ENCODE data around the gene SOCS3. TPM values are rescaled to one million over a fixed set of nuclear protein-coding genes. Genes with fewer than 3 reads are reported as not detected.

Gene SOCS3
- total RNA-seq, 1 donor from 2014 or later: 75.4 TPM

DNA sequence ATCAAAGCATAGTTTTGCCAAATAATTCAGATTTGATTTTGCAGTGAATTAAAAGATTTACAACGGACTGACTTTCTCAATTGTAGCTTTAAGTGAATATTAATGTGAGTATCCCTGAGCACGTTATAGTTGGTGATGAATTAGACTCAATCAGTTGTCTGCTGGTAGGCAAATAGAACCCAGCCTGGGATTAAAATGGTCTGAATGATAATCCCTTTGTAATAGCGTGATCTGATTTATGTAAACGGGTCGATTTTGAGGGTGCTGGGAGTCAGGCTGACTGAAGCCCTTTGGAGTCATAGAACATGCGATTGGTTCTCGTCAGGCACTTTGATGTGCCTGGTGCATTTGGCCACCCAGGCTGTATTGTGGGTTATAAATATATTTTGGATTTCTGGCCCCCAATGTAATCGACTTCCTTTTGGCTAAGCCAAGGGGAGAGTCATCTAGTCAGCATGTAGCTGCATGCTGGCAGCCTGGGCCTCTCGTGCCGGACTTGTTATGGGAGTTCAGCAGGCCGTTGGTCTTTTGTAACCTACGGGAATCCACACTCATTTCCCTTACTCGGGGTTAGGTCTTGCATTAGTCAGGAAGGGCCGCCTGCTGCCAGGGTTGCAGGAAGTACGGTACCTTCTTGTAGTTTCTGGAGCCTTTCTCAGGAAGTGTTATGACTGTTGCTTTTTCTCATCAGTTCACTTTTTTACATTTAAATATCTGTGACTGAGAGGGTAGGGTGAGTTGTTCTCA is 24.0 kb upstream of the SOCS3 start:
- Mint-ChIP-seq H3K4me3 (peak overlapping the region; percentile 82), H3K4me1 (ENCODE audit: low read depth) (peaks cover 84% of the 10 kb centered on the region), H3K36me3 (ENCODE audit: low read depth) (peaks cover 46% of the 10 kb centered on the region), H3K9me3 (no peaks in the 10 kb centered on the region), H3K27ac (peak overlapping the region; percentile 100), H3K27me3 (ENCODE audit: insufficient read depth) (no peaks in the 10 kb centered on the region)
- intact Hi-C loops (cut with micrococcal nuclease): no loop called here
- DNase-seq (ENCODE audit: low spot score): peak; percentile 41

DNA sequence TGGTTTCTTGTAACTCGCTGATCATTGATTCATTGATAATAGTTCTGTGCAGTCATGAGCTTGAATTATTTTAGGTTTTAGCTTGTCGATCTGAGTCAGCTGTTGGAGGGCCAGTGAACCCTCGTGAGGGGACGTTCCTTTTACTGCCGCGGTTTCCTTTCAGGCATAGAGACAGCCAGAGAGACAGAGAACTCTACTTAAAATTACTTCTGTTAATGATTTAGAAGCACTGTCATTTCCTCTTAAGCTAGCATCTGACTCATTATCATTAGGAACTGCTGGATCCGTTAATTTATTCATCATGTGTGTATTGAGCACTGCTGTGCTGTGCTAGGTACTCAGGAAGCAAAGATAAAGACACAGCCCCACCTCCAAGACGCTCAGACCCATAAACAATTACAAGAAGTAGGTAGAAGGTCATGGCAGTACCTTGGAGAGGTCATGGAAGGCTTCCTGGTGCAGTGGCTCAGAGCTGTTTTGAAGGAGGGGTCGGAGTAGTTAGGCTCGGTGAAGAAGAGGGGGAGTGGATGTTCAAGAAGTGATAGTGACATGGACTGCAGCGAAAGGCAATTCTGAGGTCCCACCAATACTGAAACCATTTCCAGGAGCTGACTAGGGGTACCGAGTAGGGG is 21.8 kb upstream of the SOCS3 start:
- H3K4me1 Mint-ChIP-seq (ENCODE audit: low read depth): peaks cover 75% of the 10 kb centered on the region
- peak; percentile 35 for DNase-seq (ENCODE audit: low spot score)
- peaks cover 38% of the 10 kb centered on the region for H3K36me3 Mint-ChIP-seq (ENCODE audit: low read depth)
- intact Hi-C loops (cut with micrococcal nuclease): loop anchor here (1.0 kb wide), 1 partner anchor 41 kb away; no protein-coding TSS in a partner anchor
- H3K4me3 Mint-ChIP-seq: peak overlapping the region; percentile 97
- H3K9me3 Mint-ChIP-seq: no peaks in the 10 kb centered on the region
- no peaks in the 10 kb centered on the region for H3K27me3 Mint-ChIP-seq (ENCODE audit: insufficient read depth)
- H3K27ac Mint-ChIP-seq: peak overlapping the region; percentile 100

DNA sequence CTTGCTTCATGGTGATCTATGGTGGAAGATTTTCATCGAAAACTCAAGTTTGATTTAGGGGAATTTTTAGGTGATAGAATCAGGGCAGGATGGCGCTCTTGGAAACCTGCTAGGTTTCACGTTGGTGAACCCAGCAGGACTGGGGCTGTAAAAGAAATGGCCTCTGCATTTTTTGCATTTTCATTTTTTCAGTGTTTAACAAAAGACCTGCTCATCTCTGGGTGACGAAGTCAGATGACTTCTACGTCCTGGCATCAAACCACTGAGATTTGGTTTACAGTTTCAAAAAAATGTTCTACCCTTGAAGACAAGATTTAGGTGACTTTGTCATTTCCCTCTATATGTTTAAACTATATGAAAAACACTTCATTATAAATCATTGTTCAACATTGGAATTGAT is 20.5 kb upstream of the SOCS3 start:
- DNase-seq (ENCODE audit: low spot score): no peak
- Mint-ChIP-seq H3K36me3 (ENCODE audit: low read depth) (peaks cover 35% of the 10 kb centered on the region), H3K27me3 (ENCODE audit: insufficient read depth) (no peaks in the 10 kb centered on the region), H3K4me3 (peak overlapping the region; percentile 97), H3K27ac (peak overlapping the region; percentile 100), H3K9me3 (no peaks in the 10 kb centered on the region), H3K4me1 (ENCODE audit: low read depth) (peaks cover 72% of the 10 kb centered on the region)
- intact Hi-C loops (cut with micrococcal nuclease): no loop called here

DNA sequence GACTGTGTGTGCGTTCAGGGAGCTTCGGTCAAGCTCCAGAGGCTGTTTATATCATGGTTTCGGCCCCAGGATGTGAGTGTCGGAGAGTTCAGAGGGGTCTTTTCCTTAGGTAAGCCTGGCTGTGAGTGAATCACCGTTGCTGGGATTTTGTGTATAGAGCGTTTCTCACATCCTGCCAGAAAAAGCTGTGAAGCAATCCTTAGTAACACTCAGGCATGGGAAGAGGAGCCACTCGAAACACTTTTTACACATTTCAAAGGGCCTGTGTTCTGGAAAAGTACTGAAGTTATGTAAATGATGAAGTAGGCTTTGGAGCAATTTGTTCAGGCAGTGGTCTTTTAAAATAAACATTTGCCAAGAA is 19.2 kb upstream of the SOCS3 start:
- Mint-ChIP-seq H3K4me1 (ENCODE audit: low read depth) (peaks cover 65% of the 10 kb centered on the region), H3K36me3 (ENCODE audit: low read depth) (peaks cover 30% of the 10 kb centered on the region), H3K9me3 (no peaks in the 10 kb centered on the region), H3K27ac (peak overlapping the region; percentile 100), H3K4me3 (peak overlapping the region; percentile 97), H3K27me3 (ENCODE audit: insufficient read depth) (no peaks in the 10 kb centered on the region)
- intact Hi-C loops (cut with micrococcal nuclease): no loop called here
- DNase-seq (ENCODE audit: low spot score): no peak

DNA sequence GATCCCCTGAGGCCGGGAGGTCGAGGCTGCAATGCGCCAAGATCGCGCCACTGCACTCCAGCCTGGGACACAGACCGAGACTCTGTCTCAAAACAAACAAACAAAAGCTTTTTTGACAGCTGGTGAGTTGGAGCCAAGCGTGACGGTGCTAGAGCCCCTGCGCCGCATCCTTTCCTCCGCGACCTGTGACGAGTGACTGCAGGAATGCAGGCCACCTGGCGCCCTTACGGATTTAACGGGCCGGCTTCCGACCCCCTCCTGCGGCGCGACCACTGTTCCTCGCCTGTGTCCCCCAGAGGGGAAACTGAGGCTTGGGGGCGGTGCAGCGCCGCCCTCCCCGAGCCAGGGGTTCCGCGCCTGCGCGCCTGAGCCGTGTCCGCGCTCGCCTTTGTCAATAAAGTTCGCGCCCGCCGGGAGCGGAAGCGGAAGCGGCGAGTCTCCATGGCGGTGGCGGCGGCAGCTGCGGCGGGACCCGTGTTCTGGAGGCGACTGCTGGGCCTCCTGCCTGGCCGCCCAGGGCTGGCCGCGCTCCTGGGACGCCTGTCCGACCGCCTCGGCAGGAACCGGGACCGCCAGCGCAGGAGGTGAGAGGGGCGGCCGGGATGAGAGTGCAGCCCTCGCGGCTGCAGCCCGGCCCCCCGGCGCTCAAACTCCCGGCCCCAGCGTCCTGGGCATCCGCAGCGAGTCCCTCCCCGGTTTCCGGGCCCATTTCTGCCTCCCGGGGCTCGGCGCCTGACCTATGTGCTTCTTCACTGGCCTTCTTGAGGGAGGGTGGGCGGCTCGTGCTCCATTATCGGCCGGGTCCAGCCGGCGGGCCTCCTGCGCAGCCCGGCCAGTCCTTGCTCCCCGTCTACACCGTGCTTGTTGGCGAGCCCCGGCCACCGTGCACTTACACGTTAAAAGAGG is 18.6 kb upstream of the SOCS3 start, which contains the start of gene PGS1:
TSS of gene PGS1 (plus strand) at position 425 of the 906 bp plus-strand sequence. CDS start at position 442, 17 bp downstream.
- peak; percentile 84 for DNase-seq (ENCODE audit: low spot score)
- no peaks in the 10 kb centered on the region for H3K27me3 Mint-ChIP-seq (ENCODE audit: insufficient read depth)
- H3K4me1 Mint-ChIP-seq (ENCODE audit: low read depth): peaks cover 58% of the 10 kb centered on the region
- peak within 1 kb of the TSS; percentile 100 for H3K27ac Mint-ChIP-seq
- H3K36me3 Mint-ChIP-seq (ENCODE audit: low read depth): peaks cover 26% of the 10 kb centered on the region
- intact Hi-C loops (cut with micrococcal nuclease): loop anchor here (1.0 kb wide), 1 partner anchor 18 kb away; the partner anchor contains the start of gene SOCS3
- H3K9me3 Mint-ChIP-seq: no peaks in the 10 kb centered on the region
- H3K4me3 Mint-ChIP-seq: peak within 1 kb of the TSS; percentile 97

DNA sequence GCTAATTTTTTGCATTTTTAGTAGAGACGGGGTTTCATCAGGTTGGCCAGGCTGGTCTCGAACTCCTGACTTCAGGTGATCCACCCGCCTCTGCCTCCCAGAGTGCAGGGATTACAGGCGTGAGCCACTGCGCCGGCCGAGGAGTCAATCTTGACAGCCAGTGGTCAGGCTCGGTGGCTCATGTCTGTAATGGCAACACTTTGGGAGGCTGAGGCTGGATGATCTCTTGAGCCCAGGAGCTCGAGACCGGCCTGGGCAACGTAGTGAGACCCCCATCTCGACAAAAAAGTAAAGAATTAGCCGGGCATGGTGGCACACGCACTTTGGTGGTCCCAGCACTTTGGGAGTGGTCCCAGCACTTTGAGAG is 18.0 kb upstream of the SOCS3 start:
- Mint-ChIP-seq H3K4me1 (ENCODE audit: low read depth) (peaks cover 52% of the 10 kb centered on the region), H3K36me3 (ENCODE audit: low read depth) (peaks cover 25% of the 10 kb centered on the region), H3K9me3 (no peaks in the 10 kb centered on the region), H3K27me3 (ENCODE audit: insufficient read depth) (no peaks in the 10 kb centered on the region), H3K27ac (peak overlapping the region; percentile 70), H3K4me3 (peak overlapping the region; percentile 97)
- intact Hi-C loops (cut with micrococcal nuclease): loop anchor here (1.0 kb wide), 1 partner anchor 18 kb away; the partner anchor contains the start of gene SOCS3
- DNase-seq (ENCODE audit: low spot score): no peak

DNA sequence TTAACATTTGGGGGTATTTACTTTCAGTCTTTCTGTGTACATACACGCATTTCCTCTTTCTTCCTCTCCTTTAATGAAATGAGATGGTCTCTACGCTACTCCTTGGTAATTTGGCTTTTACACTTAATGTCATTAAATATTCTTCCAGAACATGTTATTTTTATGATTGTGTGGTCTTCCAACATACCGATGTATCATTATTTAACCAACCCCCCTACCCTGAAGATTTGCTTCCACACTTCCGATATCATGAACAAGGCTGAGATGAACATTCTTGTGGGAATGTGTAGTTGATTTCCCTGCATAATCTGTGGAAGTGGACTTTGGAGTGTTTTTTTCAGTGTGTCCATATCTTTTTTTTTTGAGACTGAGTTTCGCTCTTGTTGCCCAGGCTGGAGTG is 16.3 kb upstream of the SOCS3 start:
- peaks cover 14% of the 10 kb centered on the region for H3K36me3 Mint-ChIP-seq (ENCODE audit: low read depth)
- no peaks in the 10 kb centered on the region for H3K27me3 Mint-ChIP-seq (ENCODE audit: insufficient read depth)
- no peak for DNase-seq (ENCODE audit: low spot score)
- no peaks in the 10 kb centered on the region for H3K9me3 Mint-ChIP-seq
- H3K27ac Mint-ChIP-seq: no peak overlapping the region
- peaks cover 37% of the 10 kb centered on the region for H3K4me1 Mint-ChIP-seq (ENCODE audit: low read depth)
- intact Hi-C loops (cut with micrococcal nuclease): no loop called here
- H3K4me3 Mint-ChIP-seq: no peak overlapping the region

DNA sequence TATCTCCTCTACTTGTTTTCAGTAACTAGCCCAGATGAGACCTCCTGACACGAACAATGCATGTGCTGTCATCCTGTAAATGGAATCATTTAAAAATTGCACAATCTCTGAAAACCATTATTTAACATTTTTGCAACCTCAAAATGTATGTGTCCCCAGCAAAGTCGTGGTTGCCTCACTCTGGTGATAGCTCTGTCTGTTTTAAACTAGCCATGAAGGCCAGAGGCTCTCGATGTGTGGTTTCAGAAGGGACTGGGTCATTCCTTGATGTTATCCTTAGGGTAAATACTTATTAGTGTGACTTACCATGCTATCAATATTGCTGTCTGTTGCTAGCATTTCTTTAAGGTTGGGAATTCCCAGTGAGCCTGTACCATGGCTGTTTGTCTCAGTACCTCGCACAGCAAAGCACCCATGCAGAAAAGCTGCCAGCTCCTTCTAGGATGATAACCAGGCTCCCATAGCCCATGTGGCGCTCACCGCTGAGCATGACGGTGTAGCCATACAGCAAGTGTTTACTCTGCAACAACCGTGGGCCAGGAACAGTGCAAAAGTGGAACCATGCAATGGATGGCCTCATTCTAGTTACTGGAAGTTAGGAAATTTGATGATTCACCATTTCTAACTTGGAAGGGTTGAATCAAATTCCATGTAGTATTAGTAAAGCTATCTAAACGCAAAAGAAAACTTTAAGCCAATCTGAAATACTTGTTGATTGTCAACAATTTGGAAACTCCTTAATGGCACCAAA is 15.7 kb upstream of the SOCS3 start:
- Mint-ChIP-seq H3K4me1 (ENCODE audit: low read depth) (peaks cover 31% of the 10 kb centered on the region), H3K9me3 (no peaks in the 10 kb centered on the region), H3K27me3 (ENCODE audit: insufficient read depth) (no peaks in the 10 kb centered on the region), H3K36me3 (ENCODE audit: low read depth) (peaks cover 11% of the 10 kb centered on the region), H3K4me3 (no peak overlapping the region), H3K27ac (no peak overlapping the region)
- intact Hi-C loops (cut with micrococcal nuclease): no loop called here
- no peak for DNase-seq (ENCODE audit: low spot score)

DNA sequence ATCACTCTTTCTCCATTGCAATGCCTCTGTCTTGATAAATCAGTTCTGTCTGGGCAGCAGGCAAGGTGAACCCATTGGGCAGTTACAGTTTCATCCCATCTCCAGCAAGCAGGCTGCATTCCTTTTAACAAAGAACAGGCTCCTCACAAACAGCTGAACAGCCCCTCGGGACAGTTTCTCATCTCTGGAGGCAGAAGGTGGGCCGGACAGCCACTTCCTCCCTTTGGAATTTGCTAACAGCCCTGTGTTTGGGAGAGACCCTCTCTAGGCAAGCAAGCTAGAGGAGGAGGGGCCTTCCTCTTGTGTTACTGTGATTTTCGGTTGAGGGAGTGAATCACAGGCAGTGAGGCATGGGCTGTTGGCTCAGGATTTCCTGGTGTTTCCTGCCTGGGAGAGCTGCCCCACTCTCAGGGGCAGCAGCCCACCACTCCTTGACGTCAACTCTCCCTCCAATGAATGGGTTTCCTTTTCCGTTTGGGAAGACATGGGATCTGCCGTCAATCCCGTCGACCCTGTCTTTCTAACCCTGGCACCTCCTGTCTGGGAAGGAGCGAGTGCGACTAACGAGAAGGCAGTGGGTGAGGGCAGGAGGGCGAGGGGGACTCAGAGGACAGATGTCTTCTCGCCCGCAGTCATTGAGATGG is 14.9 kb upstream of the SOCS3 start:
- no peak overlapping the region for H3K27ac Mint-ChIP-seq

DNA sequence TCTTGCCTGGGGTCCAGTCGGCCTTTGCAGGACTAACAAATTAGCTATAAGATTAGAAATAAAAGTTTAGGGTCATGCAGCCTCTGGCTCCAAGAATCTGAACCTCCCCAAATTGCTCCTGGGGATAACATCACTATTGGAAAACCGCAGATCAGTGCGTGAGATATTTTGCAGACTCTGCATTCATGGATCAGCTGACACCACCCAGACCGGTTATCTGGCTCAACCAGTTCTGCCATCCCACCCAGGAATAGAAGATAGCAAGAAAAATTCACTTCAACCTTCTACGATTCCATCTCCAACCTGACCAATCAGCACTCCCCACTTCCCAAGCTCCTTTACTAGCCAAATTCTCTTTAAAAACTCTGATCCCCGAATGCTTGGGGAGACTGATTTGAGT is 14.3 kb upstream of the SOCS3 start:
- Mint-ChIP-seq H3K36me3 (ENCODE audit: low read depth) (peaks cover 4% of the 10 kb centered on the region), H3K4me1 (ENCODE audit: low read depth) (peaks cover 21% of the 10 kb centered on the region), H3K9me3 (no peaks in the 10 kb centered on the region), H3K27ac (no peak overlapping the region), H3K27me3 (ENCODE audit: insufficient read depth) (no peaks in the 10 kb centered on the region), H3K4me3 (no peak overlapping the region)
- intact Hi-C loops (cut with micrococcal nuclease): no loop called here
- no peak for DNase-seq (ENCODE audit: low spot score)

More for the DNA sequence above, 14.9 kb upstream of the SOCS3 start:
- Mint-ChIP-seq H3K4me3 (no peak overlapping the region), H3K9me3 (no peaks in the 10 kb centered on the region), H3K27me3 (ENCODE audit: insufficient read depth) (no peaks in the 10 kb centered on the region), H3K36me3 (ENCODE audit: low read depth) (peaks cover 6% of the 10 kb centered on the region), H3K4me1 (ENCODE audit: low read depth) (peaks cover 24% of the 10 kb centered on the region)
- no peak for DNase-seq (ENCODE audit: low spot score)
- intact Hi-C loops (cut with micrococcal nuclease): no loop called here

DNA sequence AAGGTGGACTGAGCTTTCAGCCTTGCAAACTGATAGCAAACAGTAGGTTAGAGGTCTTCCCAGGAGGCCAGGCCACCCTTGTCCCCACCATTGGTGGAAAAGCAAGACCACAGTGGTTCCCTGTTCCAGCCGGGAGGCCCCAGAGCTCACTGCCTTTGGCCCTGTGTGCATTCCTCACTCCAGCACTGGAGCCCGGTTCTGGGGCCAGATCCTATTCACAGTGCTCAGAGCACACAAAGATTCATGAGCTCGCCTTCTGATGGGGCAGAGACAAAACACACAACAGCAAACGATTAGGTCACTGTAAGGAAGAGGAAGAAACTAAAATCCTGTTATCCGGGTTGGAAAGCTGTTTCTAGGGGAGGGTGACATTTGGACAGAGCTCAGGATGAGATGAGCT is 13.0 kb upstream of the SOCS3 start:
- intact Hi-C loops (cut with micrococcal nuclease): no loop called here
- Mint-ChIP-seq H3K27me3 (ENCODE audit: insufficient read depth) (no peaks in the 10 kb centered on the region), H3K4me1 (ENCODE audit: low read depth) (peaks cover 17% of the 10 kb centered on the region), H3K36me3 (ENCODE audit: low read depth) (no peaks in the 10 kb centered on the region), H3K27ac (no peak overlapping the region), H3K4me3 (no peak overlapping the region), H3K9me3 (no peaks in the 10 kb centered on the region)
- no peak for DNase-seq (ENCODE audit: low spot score)

DNA sequence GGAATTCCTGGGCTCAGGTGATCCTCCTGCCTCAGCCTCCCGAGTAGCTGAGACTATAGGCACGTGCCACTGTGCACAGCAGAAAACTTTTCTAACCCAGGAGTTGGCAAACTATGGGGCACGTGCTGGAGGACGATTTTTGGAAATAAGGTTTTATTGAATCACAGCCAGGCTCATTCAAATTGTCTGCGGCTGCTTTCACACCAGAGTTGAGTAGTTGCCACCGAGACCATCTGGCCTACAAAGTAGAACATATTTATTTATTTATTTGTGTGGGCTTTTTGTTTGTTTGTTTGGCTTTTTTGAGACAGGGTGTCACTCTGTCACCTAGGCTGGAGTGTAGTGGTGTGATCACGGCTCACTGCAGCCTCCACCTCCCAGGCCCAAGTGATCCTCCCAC is 11.2 kb upstream of the SOCS3 start:
- H3K36me3 Mint-ChIP-seq (ENCODE audit: low read depth): no peaks in the 10 kb centered on the region
- peaks cover 7% of the 10 kb centered on the region for H3K4me1 Mint-ChIP-seq (ENCODE audit: low read depth)
- H3K9me3 Mint-ChIP-seq: no peaks in the 10 kb centered on the region
- H3K27me3 Mint-ChIP-seq (ENCODE audit: insufficient read depth): no peaks in the 10 kb centered on the region
- DNase-seq (ENCODE audit: low spot score): no peak
- no peak overlapping the region for H3K4me3 Mint-ChIP-seq
- intact Hi-C loops (cut with micrococcal nuclease): no loop called here
- no peak overlapping the region for H3K27ac Mint-ChIP-seq
